ENCODE data around the gene RNF112.
"Not testable (repeated sequence)": the region's sequence is repeated elsewhere in the genome, so short reads cannot be mapped to it uniquely, and the experiment has no call there.

Gene RNF112

DNA sequence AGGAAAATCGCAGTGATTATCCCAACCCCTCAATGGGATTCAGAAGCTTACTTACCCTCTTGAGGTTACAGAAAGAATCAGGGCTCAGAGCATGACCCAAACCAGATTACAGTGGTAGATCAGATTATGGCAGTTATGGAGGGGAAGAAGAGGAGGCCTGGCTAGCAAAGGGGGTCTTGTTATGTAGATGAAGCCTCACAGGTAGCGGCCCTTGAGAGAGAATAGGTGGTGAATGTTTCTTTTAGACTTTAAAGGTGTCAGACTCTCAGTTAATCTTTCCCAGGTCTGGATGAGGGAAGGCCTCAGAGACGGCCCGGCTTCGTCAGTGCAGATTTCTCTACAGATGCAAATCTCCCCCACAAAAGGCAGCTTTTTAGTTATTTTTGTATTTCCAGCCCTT lies 15.6 kb downstream of the RNF112 start:
- H3K4me3 ChIP-seq (ENCODE audit: insufficient read length, low read depth): no peak overlapping the region
- H3K36me3 ChIP-seq (ENCODE audit: insufficient read depth, insufficient read length, low read length): no peaks in the 10 kb centered on the region
- TF ChIP-seq ZNF274 (IDR thresholded peaks at IDR 0.05; ENCODE audit: low read depth, low read length): no peak
- no peak for TF ChIP-seq SUZ12 (IDR thresholded peaks at IDR 0.05; ENCODE audit: extremely low read depth, insufficient read depth, insufficient read length)
- no peak for TF ChIP-seq YY1 (IDR thresholded peaks at IDR 0.05; ENCODE audit: insufficient read depth, insufficient read length)
- peak; percentile 35 for DNase-seq (ENCODE audit: low read depth, low spot score)
- H3K4me1 ChIP-seq (ENCODE audit: insufficient read depth, insufficient read length): no peaks in the 10 kb centered on the region
- no peak overlapping the region for H3K9ac ChIP-seq (ENCODE audit: insufficient read length, low read depth)
- no peaks in the 10 kb centered on the region for H3K27me3 ChIP-seq (ENCODE audit: insufficient read depth, insufficient read length)
- no peaks in the 10 kb centered on the region for H3K9me3 ChIP-seq (ENCODE audit: insufficient read depth, low read length)

- no peaks in the 10 kb centered on the region for H3K9me3 ChIP-seq (ENCODE audit: insufficient read depth, low read length)
- H3K36me3 ChIP-seq (ENCODE audit: insufficient read depth, insufficient read length, low read length): no peaks in the 10 kb centered on the region
- H3K27me3 ChIP-seq (ENCODE audit: insufficient read depth, insufficient read length): no peaks in the 10 kb centered on the region
- no peak overlapping the region for H3K9ac ChIP-seq (ENCODE audit: insufficient read length, low read depth)
- DNase-seq (ENCODE audit: low read depth, low spot score): no peak
- no peak overlapping the region for H3K4me3 ChIP-seq (ENCODE audit: insufficient read length, low read depth)
- TF ChIP-seq YY1 (IDR thresholded peaks at IDR 0.05; ENCODE audit: insufficient read depth, insufficient read length): no peak
- TF ChIP-seq SUZ12 (IDR thresholded peaks at IDR 0.05; ENCODE audit: extremely low read depth, insufficient read depth, insufficient read length): no peak
- no peak for TF ChIP-seq ZNF274 (IDR thresholded peaks at IDR 0.05; ENCODE audit: low read depth, low read length)
- H3K4me1 ChIP-seq (ENCODE audit: insufficient read depth, insufficient read length): peaks cover 4% of the 10 kb centered on the region
These were observed 20.7 kb downstream of the RNF112 start for GRCh38 chr17:19431691-19432090.

DNA sequence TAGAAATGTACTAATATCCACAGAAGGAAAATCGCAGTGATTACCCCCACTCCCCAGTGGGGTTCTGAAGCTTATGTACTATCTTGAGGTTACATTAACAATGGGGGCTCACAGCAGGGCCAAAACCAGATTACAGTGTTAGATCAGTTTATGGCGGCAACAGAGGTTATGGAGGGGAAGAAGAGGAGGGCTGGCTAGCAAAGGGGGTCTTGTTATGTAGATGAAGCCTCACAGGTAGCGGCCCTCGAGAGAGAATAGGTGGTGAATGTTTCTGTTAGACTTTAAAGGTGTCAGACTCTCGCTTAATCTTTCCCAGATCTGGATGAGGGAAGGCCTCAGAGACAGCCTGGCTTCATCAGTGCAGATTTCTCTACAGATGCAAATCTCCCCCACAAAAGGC lies 22.2 kb downstream of the RNF112 start:
- H3K36me3 ChIP-seq (ENCODE audit: insufficient read depth, insufficient read length, low read length): no peaks in the 10 kb centered on the region
- H3K9ac ChIP-seq (ENCODE audit: insufficient read length, low read depth): no peak overlapping the region
- peaks cover 4% of the 10 kb centered on the region for H3K4me1 ChIP-seq (ENCODE audit: insufficient read depth, insufficient read length)
- DNase-seq (ENCODE audit: low read depth, low spot score): no peak
- H3K4me3 ChIP-seq (ENCODE audit: insufficient read length, low read depth): no peak overlapping the region
- H3K27me3 ChIP-seq (ENCODE audit: insufficient read depth, insufficient read length): no peaks in the 10 kb centered on the region
- H3K9me3 ChIP-seq (ENCODE audit: insufficient read depth, low read length): no peaks in the 10 kb centered on the region
- TF ChIP-seq YY1 (IDR thresholded peaks at IDR 0.05; ENCODE audit: insufficient read depth, insufficient read length): no peak
- no peak for TF ChIP-seq SUZ12 (IDR thresholded peaks at IDR 0.05; ENCODE audit: extremely low read depth, insufficient read depth, insufficient read length)
- TF ChIP-seq ZNF274 (IDR thresholded peaks at IDR 0.05; ENCODE audit: low read depth, low read length): no peak

- peaks cover 4% of the 10 kb centered on the region for H3K4me1 ChIP-seq (ENCODE audit: insufficient read depth, insufficient read length)
- H3K9ac ChIP-seq (ENCODE audit: insufficient read length, low read depth): peak overlapping the region; percentile 44
- no peaks in the 10 kb centered on the region for H3K27me3 ChIP-seq (ENCODE audit: insufficient read depth, insufficient read length)
These were observed 22.8 kb downstream of the RNF112 start for GRCh38 chr17:19433727-19434340.

GRCh38 chr17:19440421-19440820 lies 29.4 kb downstream of the RNF112 start:
- H3K9ac ChIP-seq (ENCODE audit: insufficient read length, low read depth): no peak overlapping the region
- H3K36me3 ChIP-seq (ENCODE audit: insufficient read depth, insufficient read length, low read length): no peaks in the 10 kb centered on the region
- H3K4me1 ChIP-seq (ENCODE audit: insufficient read depth, insufficient read length): no peaks in the 10 kb centered on the region
- H3K9me3 ChIP-seq (ENCODE audit: insufficient read depth, low read length): peaks cover 31% of the 10 kb centered on the region
- no peak overlapping the region for H3K4me3 ChIP-seq (ENCODE audit: insufficient read length, low read depth)
- no peak for DNase-seq (ENCODE audit: low read depth, low spot score)
- H3K27me3 ChIP-seq (ENCODE audit: insufficient read depth, insufficient read length): no peaks in the 10 kb centered on the region
- no peak for TF ChIP-seq ZNF274 (IDR thresholded peaks at IDR 0.05; ENCODE audit: low read depth, low read length)
- TF ChIP-seq SUZ12 (IDR thresholded peaks at IDR 0.05; ENCODE audit: extremely low read depth, insufficient read depth, insufficient read length): no peak
- TF ChIP-seq YY1 (IDR thresholded peaks at IDR 0.05; ENCODE audit: insufficient read depth, insufficient read length): no peak

More at GRCh38 chr17:19433727-19434340, 22.8 kb downstream of the RNF112 start:
- H3K9me3 ChIP-seq (ENCODE audit: insufficient read depth, low read length): no peaks in the 10 kb centered on the region
- H3K36me3 ChIP-seq (ENCODE audit: insufficient read depth, insufficient read length, low read length): no peaks in the 10 kb centered on the region
- H3K4me3 ChIP-seq (ENCODE audit: insufficient read length, low read depth): no peak overlapping the region
- TF ChIP-seq ZNF274 (IDR thresholded peaks at IDR 0.05; ENCODE audit: low read depth, low read length) (no peak), YY1 (IDR thresholded peaks at IDR 0.05; ENCODE audit: insufficient read depth, insufficient read length) (no peak), SUZ12 (IDR thresholded peaks at IDR 0.05; ENCODE audit: extremely low read depth, insufficient read depth, insufficient read length) (no peak)
- DNase-seq (ENCODE audit: low read depth, low spot score): no peak

DNA sequence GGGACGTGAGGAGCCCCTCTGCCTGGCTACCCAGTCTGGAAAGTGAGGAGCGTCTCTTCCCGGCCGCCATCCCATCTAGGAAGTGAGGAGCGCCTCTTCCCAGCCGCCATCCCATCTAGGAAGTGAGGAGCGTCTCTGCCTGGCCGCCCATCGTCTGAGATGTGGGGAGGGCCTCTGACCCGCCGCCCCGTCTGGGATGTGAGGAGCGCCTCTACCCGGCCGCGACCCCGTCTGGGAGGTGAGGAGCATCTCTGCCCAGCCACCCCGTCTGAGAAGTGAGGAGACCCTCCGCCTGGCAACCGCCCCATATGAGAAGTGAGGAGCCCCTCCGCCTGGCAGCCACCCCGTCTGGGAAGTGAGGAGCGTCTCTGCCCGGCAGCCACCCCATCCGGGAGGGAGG lies 30.3 kb downstream of the RNF112 start:
- H3K4me3 ChIP-seq (ENCODE audit: insufficient read length, low read depth); DNase-seq (ENCODE audit: low read depth, low spot score); H3K4me1 ChIP-seq (ENCODE audit: insufficient read depth, insufficient read length); H3K36me3 ChIP-seq (ENCODE audit: insufficient read depth, insufficient read length, low read length); H3K27me3 ChIP-seq (ENCODE audit: insufficient read depth, insufficient read length); H3K9ac ChIP-seq (ENCODE audit: insufficient read length, low read depth): not testable (repeated sequence)
- H3K9me3 ChIP-seq (ENCODE audit: insufficient read depth, low read length): peaks cover 34% of the 10 kb centered on the region

GRCh38 chr17:19442731-19443130 lies 31.7 kb downstream of the RNF112 start:
- no peaks in the 10 kb centered on the region for H3K4me1 ChIP-seq (ENCODE audit: insufficient read depth, insufficient read length)
- H3K36me3 ChIP-seq (ENCODE audit: insufficient read depth, insufficient read length, low read length): no peaks in the 10 kb centered on the region
- no peaks in the 10 kb centered on the region for H3K27me3 ChIP-seq (ENCODE audit: insufficient read depth, insufficient read length)
- no peak for DNase-seq (ENCODE audit: low read depth, low spot score)
- TF ChIP-seq YY1 (IDR thresholded peaks at IDR 0.05; ENCODE audit: insufficient read depth, insufficient read length) (no peak), SUZ12 (IDR thresholded peaks at IDR 0.05; ENCODE audit: extremely low read depth, insufficient read depth, insufficient read length) (no peak), ZNF274 (IDR thresholded peaks at IDR 0.05; ENCODE audit: low read depth, low read length) (no peak)
- H3K9ac ChIP-seq (ENCODE audit: insufficient read length, low read depth): no peak overlapping the region
- no peak overlapping the region for H3K4me3 ChIP-seq (ENCODE audit: insufficient read length, low read depth)
- peaks cover 34% of the 10 kb centered on the region for H3K9me3 ChIP-seq (ENCODE audit: insufficient read depth, low read length)
